GM19397 (cell line): ENCODE measurements around the gene BCL2.
"Not testable (repeated sequence)": the region's sequence is repeated elsewhere in the genome, so short reads cannot be mapped to it uniquely, and the experiment has no call there.

Experiments used
- ATAC-seq: cut with Tn5 transposase; IDR thresholded peaks from one replicate; pipeline ENCODE4 v1.9.1; 2021; ENCODE audit warnings: mild to moderate bottlenecking, moderate library complexity; ENCODE audit not compliant: unreplicated experiment

Gene BCL2

DNA sequence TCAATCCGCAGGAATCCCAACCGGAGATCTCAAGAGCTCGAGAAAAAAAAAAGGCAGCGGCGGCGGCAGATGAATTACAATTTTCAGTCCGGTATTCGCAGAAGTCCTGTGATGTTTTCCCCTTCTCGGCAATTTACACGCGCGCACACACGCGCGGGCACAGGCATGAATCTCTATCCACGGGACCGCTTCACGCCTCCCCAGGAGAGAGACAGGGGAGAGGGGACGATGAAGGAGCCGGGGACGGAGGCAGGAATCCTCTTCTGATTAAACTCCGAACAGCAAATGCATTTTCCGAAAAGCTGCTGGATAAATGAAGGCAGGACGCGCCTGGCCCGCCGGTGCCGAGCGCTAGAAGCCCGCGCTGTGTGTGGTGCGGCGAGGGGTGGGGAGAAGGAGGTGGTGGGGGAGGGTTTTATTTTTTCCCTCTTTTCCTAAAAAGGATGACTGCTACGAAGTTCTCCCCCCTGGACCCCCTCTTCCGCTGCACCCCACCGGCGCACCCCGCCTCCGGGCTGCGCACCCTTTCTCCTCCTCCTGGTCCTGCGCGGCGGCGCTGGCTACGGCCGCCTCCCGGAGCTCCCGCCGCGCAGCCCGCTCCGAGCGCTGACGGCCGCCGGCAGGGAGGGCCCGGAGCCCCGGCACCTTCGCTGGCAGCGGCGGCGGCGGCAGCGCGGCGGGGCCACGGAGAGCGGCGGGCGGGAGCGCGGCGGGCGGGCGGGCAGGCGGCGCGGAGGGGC lies at the start of gene BCL2:
Gene BCL2 (minus strand): TSS at position 387 of the 740 bp plus-strand sequence.
- no peak for ATAC-seq

DNA sequence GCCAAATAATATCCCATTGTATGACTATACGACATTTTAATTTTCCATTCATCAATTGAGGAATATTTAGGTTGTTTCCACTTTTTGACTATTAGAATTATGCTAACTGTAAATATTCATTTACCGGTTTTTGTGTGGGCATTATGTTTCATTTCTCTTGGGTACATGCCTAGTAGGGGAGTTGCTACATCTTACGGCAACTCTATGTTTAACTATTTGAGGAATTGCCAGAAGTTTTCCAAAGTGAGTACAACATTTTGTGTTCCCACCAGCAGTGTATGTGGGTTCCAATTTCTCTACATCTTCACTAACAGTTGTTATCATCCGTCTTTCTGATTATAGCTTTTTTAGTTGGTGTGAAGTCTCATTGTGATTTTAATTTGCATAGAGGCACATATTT lies 49.0 kb upstream of the BCL2 start:
- ATAC-seq: no peak

DNA sequence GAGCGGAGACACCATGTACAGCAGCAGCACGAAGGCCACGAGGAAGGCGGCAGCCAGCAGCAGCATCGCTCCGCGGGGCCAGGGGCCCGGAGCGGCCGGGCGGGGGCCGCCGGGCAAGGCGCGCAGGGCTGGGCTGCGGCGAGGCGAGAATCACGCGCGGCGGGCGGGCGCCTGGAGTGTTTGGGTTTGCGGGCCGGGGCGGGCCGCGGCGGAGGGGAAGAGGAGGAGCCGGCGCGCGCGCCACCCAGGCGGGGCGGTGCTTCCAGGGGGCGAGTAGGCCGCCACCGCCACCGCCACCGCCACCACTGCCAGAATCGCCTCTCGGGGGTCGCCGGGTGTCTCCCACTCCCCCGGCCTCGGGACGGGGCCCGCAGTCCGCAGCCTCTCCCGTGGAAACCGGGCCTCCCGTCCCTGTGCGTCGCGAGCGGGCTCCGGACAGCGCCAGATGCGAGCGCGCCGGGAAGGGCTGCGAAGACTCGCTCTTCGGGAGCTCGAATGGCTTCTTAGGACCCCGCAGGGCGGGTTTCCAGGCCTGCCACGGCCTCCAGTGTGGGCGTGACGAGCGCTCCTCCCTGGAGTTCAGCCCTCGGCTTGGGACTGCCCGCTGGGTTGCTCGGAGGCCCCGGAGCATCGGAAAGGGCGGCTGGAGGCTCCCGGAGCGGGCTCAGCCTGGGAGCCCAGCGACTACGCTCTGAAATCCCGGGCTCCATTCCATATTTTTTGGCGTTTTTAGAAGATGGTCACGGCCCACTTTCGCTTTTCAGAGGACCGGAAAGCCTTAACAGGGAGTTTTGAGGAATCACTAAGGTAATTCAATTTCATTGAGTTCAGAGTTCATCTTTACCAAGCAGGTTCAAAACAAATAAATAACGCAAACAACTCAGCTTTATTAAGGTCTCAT lies 47.7 kb upstream of the BCL2 start, which contains the start of gene KDSR:
Gene KDSR (minus strand): TSS at position 154 of the 901 bp plus-strand sequence. CDS start 88 bp downstream, at position 66.
- ATAC-seq: peak; percentile 91

DNA sequence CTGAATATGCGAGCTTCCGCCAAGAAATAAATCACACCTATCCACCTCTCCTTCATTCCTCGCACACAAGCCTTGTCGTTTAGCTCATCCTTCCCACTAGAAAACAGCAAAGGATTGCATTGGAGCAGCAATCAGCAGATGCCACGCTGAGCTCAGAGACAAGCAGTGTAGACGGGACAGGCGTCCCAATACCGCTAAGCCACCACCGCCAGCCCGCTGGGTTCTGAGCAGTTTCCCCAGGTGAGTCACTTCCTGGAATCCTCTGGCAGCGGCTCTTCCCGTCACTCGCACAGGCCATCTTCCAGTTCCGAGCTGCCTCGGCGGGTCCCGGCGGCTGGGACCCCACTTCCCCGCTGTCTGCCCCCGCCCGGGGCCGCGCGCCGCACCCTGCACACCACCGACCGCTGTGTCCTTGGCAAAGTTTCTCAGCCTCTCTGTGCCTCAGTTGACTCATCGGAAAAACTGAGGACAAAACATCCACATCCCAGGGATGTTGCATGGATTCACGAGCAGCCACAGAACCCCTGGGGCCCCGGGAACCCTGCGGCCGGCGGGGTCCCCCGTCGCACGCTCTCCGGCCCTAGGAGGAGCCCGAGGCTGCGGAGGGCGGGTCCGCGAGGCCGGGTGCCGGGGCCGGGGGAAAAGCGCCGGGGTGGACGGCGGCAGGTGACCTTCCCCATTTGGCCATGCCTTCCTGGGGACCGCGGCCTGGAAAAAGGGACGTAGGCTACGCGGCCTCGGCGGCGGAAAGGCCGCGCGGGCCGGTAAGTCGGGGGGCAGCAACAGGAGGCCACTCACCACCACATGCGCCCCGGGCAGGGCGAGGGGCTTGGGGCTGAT lies 46.9 kb upstream of the BCL2 start:
- peak; percentile 34 for ATAC-seq

DNA sequence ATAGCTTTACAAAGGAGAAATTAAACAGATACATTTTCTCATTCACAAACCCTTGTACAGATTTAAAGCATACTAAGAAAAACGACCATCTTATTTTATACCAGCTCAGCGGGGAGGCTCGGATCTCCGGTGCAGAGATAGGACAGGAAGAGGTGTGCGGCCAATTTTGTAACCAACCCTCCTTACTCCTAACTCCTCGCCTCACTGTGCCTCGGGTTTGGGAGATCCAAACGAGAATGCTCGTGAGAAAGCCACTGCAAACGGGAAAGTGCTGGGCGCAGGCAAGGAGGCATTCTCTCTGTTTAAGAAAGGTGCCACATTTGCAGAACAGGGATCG lies 46.3 kb upstream of the BCL2 start:
- ATAC-seq: no peak

DNA sequence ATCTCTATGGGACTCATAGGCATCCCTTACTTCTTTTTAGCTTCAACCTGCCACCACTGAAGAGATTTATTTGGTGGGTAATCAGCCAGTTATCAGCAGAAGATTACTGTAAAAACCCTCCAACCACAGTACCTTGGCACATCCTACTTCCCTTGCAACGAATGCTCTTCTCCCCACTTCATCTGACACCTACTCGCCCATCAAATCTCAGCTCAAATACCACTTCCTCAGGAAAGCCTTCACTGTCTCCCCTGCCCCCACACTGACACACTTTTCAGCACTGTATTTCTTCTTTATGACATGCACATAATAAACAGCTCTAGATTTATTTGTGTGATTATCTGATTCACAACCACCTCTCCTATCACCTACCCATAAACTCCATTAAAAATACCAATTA lies 44.4 kb upstream of the BCL2 start:
- no peak for ATAC-seq

DNA sequence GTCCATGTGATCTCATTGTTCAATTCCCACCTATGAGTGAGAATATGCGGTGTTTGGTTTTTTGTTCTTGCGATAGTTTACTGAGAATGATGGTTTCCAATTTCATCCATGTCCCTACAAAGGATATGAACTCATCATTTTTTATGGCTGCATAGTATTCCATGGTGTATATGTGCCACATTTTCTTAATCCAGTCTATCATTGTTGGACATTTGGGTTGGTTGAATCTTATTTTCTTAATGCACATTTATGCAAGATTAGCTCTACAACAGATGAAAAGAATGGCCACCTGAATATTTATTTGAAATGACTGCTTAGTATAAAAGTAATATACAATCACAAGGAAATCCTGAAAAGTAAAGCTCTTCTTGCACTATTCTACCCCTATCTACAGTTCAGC lies 43.9 kb upstream of the BCL2 start:
- not testable (repeated sequence) for ATAC-seq

DNA sequence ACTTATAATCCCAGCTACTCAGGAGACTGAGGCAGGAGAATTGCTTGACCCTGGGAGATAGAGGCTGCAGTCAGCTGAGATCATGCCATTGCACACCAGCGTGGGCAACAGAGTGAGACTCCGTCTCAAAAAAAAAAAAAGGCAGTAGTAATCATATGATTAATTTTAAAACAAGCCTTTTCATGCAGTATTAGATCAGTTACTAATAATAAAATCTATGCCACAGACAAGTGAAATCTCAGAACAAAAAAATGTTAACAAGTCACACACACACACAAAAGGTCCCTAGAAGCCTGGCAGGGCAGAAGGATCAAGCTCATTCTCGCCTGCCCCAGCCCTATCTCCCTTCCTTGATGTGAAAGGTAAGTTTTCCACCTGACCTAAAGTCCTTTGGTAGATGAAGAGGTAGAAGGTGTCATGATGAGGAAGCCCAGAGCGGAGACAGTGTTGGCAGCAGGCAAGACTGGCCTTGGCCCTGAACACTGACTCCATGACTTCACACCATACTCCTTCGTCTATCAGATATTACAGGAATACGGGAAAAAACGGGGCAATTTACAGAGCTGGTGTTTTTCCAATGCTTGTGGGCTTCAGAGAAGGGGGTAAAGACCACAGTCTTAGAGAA lies 36.8 kb upstream of the BCL2 start:
- no peak for ATAC-seq

DNA sequence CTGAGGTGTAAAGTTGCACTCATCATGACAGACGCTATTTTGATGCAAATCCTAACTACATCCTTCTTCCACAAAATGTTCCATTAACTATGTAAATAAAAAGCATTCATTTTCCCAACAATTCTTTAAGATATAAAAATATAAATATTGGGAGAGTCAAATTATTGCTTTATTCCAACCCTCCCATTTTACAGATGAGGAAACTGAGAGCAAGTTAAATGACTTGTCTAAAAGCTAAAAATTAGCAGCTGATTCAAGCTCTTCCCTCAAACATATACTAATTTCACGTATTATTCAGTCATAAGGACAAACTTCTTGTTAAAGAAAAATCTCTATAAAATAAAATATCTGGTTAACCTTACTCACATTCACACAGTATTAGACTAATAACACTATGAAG lies 30.7 kb upstream of the BCL2 start:
- ATAC-seq: no peak

DNA sequence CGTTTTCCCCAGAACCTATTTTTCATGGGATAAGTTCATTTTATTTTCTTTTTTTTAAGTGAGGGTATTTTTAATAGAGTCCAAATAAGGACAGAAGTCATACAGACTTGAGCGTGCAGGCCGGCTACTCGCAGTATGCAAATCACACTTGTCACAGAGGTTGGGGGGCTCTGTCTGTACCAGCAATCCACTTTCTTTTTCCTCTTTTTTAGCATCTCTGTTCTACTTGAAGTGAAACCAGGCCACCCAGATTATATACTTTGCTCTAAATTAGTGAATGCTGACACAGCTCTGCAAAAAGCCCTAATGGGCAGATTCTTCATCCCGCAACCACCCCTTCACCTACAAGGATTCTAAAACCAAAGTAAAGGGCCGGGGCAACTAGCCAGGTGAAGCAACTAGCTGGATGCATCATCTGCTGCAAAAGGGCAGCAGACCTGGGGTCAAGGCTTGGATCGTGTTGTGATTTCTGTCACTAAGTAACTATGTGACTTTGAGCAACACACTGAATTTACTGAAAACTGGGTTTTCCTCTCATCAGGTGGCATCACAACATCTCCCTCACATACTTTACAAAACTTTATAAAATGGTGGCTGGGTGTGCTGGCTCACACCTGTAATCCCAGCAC lies 29.1 kb upstream of the BCL2 start:
- no peak for ATAC-seq

DNA sequence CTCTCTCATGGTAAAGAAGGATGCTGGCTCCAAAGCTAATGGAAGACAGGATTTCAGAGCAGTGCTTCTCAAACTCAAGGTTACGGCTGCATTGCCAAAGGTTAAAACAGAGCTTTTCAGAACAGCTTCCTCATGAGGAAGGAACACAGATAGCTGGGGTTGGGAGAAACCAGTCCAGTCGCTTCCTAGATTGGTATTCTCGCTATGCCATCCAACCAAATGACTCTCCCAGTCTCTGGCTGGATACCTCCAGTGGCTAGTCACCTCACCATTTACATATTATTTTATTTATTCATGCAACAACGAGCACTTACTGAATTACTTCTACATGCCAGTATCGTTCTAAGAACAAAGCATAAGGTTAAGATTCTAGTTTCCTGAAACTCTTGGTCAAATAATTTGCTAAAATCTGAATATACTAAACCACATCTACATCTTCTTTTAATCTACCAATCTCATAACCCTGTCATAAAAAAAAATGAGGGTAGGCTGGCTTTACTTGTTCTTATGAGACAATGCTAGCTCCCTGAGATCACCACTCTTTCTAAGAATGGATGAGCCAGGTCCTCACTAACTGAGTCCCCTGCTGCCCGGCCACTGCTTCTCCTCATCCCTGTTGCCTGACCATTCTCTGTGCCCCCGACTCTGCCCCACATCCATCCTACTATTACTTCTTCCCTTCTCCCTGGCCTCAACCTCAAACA lies 27.1 kb upstream of the BCL2 start:
- no peak for ATAC-seq

DNA sequence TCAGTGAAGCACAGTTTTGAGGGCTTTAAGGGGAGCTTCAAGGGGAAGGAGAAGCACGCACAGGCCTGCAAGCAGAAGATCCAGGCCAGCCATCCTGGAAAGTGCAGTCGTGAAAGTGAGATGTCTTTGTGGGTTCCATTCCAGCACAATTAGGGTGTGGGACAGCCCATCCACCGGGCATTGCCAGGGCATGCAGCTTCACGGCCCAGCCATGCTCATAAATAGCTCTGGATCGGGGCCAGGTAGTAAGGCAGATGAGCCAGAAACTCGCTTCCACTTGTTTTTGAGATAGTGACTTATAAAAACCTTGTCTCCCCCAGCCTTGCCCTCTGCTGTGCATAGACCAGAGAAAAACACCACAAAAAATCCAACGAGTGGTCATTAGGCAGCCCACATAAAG lies 26.5 kb upstream of the BCL2 start:
- ATAC-seq: no peak

DNA sequence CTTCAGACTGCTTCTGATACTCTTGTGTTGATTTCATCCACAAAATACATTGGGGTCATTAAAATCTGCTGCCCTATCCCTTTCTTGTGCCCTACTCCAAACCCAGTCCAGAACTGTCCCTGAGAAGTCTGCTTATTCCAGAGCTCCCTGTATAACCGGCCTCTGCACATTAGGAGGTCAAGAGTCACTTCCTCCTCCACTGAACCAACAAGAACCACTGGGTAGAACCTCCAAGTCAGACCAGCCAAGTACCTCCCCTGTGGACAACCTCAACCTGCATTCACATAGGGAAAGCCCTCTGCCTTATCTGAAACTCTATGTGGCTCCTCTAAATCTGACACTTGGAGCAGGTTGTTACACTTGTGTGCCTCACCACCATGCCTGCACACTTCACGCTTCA lies 25.3 kb upstream of the BCL2 start:
- no peak for ATAC-seq

DNA sequence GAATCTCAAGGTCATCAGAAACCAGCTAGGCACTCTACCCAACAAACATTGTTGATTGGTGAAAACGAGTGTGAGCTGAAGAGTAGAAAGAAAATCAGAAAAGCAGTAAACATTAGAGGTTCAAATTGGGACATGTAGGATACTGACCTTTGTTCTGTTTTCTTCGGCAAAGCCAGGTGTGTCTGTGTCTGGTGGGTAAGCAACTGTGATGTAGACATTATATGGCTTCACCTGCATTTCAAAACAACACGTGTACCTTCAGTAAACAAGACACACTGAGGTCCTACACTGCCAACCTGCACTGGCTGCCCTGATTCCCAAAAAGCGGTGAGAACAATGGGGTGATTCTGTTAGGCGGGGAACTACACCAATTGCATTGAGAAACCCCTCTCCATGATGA lies 24.7 kb upstream of the BCL2 start:
- ATAC-seq: no peak

DNA sequence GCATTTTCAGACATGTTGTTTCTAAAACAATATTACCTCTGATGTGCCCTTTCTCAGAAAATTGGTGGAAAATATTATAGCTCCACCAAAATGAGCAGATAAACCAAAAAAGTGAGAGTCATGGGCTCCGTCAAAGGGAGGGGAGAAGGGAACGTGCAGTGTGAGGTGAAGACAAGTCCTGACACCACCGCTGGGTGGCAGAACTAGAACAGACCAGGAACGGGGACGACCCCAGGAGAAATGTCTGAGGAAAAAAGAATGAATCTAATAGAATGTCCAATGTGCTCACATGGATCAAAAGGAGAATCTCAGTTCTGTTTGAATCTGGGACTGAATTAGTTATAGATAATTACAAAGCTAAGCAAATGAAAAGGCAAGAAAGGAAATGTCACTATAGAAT lies 22.6 kb upstream of the BCL2 start:
- no peak for ATAC-seq

DNA sequence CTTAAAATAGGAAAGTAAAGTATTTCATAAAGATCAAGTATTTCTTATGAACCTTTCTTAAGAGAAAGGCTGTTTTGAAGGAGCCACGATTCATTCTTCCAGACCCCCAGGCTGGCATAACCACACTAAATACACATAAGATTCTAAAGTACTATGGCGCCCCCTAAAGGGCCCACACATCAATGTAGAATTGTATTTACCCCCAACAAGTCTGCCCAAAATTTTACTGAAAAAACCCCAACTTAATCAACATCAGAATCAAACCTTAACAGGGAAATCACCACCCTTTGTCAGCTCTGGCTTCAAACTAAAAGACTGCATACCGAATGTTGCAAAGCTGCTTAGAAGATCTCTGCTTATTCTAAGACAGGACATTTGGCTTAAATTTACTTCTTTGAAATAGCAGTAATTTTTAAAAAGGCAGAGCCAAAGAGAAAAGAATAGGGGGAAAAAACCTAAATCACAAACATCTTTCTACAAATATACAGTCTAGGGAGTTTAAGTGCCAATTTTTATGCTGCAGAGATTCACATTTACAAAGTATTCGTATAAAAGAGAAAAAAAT lies 20.4 kb upstream of the BCL2 start:
- ATAC-seq: no peak

DNA sequence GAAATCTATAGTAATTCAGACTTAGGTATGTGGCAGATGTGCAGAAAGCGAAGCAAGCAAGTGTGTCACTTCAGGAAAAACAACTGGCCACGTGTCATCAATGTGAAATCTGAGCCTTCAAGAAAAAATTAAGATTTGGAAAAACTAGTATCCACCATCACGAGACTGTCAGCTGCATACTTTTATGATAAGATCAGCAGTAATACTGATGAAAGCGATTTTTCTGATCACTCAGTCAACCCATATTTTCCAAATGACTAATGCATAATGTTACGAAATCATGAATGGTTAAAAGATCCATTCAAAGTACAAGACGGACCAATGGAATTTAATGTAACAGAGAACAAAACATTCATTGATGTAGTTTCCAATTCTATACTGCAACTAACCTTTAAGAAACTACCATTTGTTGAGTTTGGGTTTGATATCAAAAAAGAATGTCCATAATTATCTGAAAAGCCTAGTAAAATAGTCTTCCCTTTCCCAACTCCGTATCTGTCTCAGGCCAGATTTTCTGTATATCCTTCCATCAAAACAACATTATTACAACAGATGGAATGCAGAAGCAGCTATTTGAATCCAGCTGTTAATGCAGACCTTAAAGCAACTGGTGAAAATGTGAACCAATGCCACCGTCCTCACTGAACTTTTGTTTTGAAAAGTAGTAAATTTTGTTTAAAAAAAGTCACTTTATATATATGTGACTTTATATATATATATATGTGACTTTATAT lies 17.0 kb upstream of the BCL2 start:
- no peak for ATAC-seq

DNA sequence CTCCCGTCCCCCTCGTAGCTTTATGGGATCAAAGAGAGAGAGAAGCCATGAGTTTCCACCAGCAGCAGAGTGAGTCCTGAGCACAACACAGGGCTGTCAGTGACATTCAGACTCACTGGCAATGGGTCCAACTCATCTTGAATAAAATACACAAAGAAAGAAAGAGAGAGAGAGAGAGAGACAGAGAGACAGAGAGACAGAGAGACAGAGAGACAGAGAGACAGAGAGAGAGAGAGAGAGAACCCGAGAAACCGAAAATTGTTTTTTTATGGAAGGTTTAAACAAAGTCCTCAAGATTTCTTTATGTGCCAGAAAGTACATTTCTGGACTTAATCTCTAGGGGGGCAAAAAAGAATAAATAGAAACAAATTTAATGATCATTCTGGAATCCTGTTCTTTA lies 11.5 kb upstream of the BCL2 start:
- no peak for ATAC-seq
